Inflammatory macrophage treated with lipopolysaccharide for 1 hour (primary cell): ENCODE data around the gene DEK.
"Not testable (repeated sequence)": the region's sequence is repeated elsewhere in the genome, so short reads cannot be mapped to it uniquely, and the experiment has no call there.

Experiments
- DNase-seq, 2 donors: peaks; one replicate each; pipeline ENCODE4 v3.0.0-alpha.2; 2020 to 2022

Gene DEK

GRCh38 chr6:18264219-18264922, at the start of gene DEK:
Gene DEK, minus strand, starts transcription at chr6:18264530. Its CDS starts 543 bp downstream, at chr6:18263987.
- peak; percentile 73 to 83 for DNase-seq

GRCh38 chr6:18312368-18312767, 48.0 kb upstream of the DEK start:
- no peak for DNase-seq

GRCh38 chr6:18310010-18310409, 45.7 kb upstream of the DEK start:
- not testable (repeated sequence) for DNase-seq

GRCh38 chr6:18309046-18309445, 44.7 kb upstream of the DEK start:
- no peak for DNase-seq

GRCh38 chr6:18308070-18308735, 43.9 kb upstream of the DEK start:
- DNase-seq, result no peak

GRCh38 chr6:18306977-18307376, 42.6 kb upstream of the DEK start:
- no peak for DNase-seq

GRCh38 chr6:18302561-18303439, 38.5 kb upstream of the DEK start:
- no peak for DNase-seq

- DNase-seq, result no peak
These were observed 29.0 kb upstream of the DEK start for GRCh38 chr6:18293076-18293904.

GRCh38 chr6:18289283-18289682, 25.0 kb upstream of the DEK start:
- DNase-seq, result no peak

GRCh38 chr6:18284261-18284660, 19.9 kb upstream of the DEK start:
- no peak for DNase-seq

- no peak for DNase-seq
These were observed 17.2 kb upstream of the DEK start for GRCh38 chr6:18281564-18281963.

- DNase-seq, result no peak
These were observed 15.8 kb upstream of the DEK start for GRCh38 chr6:18280084-18280483.

- no peak for DNase-seq
These were observed 15.1 kb upstream of the DEK start for GRCh38 chr6:18279422-18279821.

GRCh38 chr6:18277237-18278006, 13.1 kb upstream of the DEK start:
- no peak for DNase-seq

GRCh38 chr6:18276610-18277236, 12.4 kb upstream of the DEK start:
- no peak for DNase-seq

GRCh38 chr6:18270216-18270615, 5.9 kb upstream of the DEK start:
- no peak for DNase-seq

GRCh38 chr6:18269717-18270116, 5.4 kb upstream of the DEK start:
- DNase-seq, result no peak

- DNase-seq, result no peak
These were observed 4.9 kb upstream of the DEK start for GRCh38 chr6:18269253-18269652.

- no peak for DNase-seq
These were observed 3.7 kb upstream of the DEK start for GRCh38 chr6:18268066-18268465.

- no peak for DNase-seq
These were observed 2.2 kb upstream of the DEK start for GRCh38 chr6:18266523-18266912.

- DNase-seq, result no peak
These were observed 1.6 kb upstream of the DEK start for GRCh38 chr6:18265787-18266522.
